Stimulated activated naive CD8-positive, alpha-beta T cell treated with anti-CD3 and anti-CD28 coated beads, Interleukin-15, Interleukin-2, amounts not matched to agents 100 ng/mL and 50 ng/mL, for 24 hours (primary cell): ENCODE data around the gene ARPC1B.
"Not testable (repeated sequence)": the region's sequence is repeated elsewhere in the genome, so short reads cannot be mapped to it uniquely, and the experiment has no call there.

Source experiments
- H3K27ac Mint-ChIP-seq: one replicate; pipeline ENCODE4 v1.8.0; 2021; ENCODE audit warnings: mild to moderate bottlenecking, mixed read lengths
- H3K27me3 Mint-ChIP-seq: one replicate; pipeline ENCODE4 v1.8.0; 2021; ENCODE audit warnings: mixed read lengths
- H3K36me3 Mint-ChIP-seq: one replicate; pipeline ENCODE4 v1.8.0; 2021; ENCODE audit warnings: low read depth, mixed read lengths
- H3K4me1 Mint-ChIP-seq: one replicate; pipeline ENCODE4 v1.8.0; 2021; ENCODE audit warnings: low read depth, mixed read lengths
- H3K4me3 Mint-ChIP-seq: one replicate; pipeline ENCODE4 v1.8.0; 2021; ENCODE audit warnings: mild to moderate bottlenecking, mixed read lengths
- H3K9me3 Mint-ChIP-seq: one replicate; pipeline ENCODE4 v1.8.0; 2021; ENCODE audit warnings: mixed read lengths

The ARPC1B gene

GRCh38 chr7:99408379-99409191 lies 34.1 kb downstream of the ARPC1B start, which contains the start of the genes BUD31 and PDAP1:
Gene BUD31 (plus strand): TSS chr7:99408969. CDS start chr7:99411093, 2,124 bp downstream.
Gene PDAP1 (minus strand): TSS chr7:99408597. CDS start chr7:99408548, 49 bp downstream.
- peaks cover 48% of the 10 kb centered on the region for H3K36me3 Mint-ChIP-seq
- H3K27me3 Mint-ChIP-seq: no peaks in the 10 kb centered on the region

GRCh38 chr7:99409192-99409572 lies 34.7 kb downstream of the ARPC1B start:
- Mint-ChIP-seq H3K27ac (peak overlapping the region; percentile 94), H3K4me1 (peaks cover 48% of the 10 kb centered on the region), H3K27me3 (no peaks in the 10 kb centered on the region), H3K4me3 (peak overlapping the region; percentile 93), H3K9me3 (no peaks in the 10 kb centered on the region), H3K36me3 (peaks cover 43% of the 10 kb centered on the region)

More at GRCh38 chr7:99408379-99409191, 34.1 kb downstream of the ARPC1B start, which contains the start of the genes BUD31 and PDAP1:
- peak within 1 kb of the TSS; percentile 93 for H3K4me3 Mint-ChIP-seq
- peaks cover 50% of the 10 kb centered on the region for H3K4me1 Mint-ChIP-seq
- H3K27ac Mint-ChIP-seq: peak within 1 kb of the TSS; percentile 94
- H3K9me3 Mint-ChIP-seq: no peaks in the 10 kb centered on the region

GRCh38 chr7:99409806-99410205 lies 35.3 kb downstream of the ARPC1B start:
- Mint-ChIP-seq H3K9me3 (no peaks in the 10 kb centered on the region), H3K4me3 (peak overlapping the region; percentile 93), H3K4me1 (peaks cover 46% of the 10 kb centered on the region), H3K27me3 (no peaks in the 10 kb centered on the region), H3K27ac (peak overlapping the region; percentile 94), H3K36me3 (peaks cover 42% of the 10 kb centered on the region)

- peaks cover 46% of the 10 kb centered on the region for H3K4me1 Mint-ChIP-seq
- peaks cover 48% of the 10 kb centered on the region for H3K36me3 Mint-ChIP-seq
- H3K4me3 Mint-ChIP-seq: peak overlapping the region; percentile 93
Observed at GRCh38 chr7:99410635-99411034, 36.1 kb downstream of the ARPC1B start.

GRCh38 chr7:99415513-99416127 lies 41.1 kb downstream of the ARPC1B start:
- Mint-ChIP-seq H3K36me3 (peaks cover 71% of the 10 kb centered on the region), H3K4me1 (peaks cover 18% of the 10 kb centered on the region)
- not testable (repeated sequence) for H3K27ac Mint-ChIP-seq, H3K27me3 Mint-ChIP-seq, H3K4me3 Mint-ChIP-seq, H3K9me3 Mint-ChIP-seq

More at GRCh38 chr7:99410635-99411034, 36.1 kb downstream of the ARPC1B start:
- H3K9me3 Mint-ChIP-seq: no peaks in the 10 kb centered on the region
- H3K27me3 Mint-ChIP-seq: no peaks in the 10 kb centered on the region
- H3K27ac Mint-ChIP-seq: peak overlapping the region; percentile 94

- Mint-ChIP-seq H3K9me3 (no peaks in the 10 kb centered on the region), H3K4me1 (peaks cover 6% of the 10 kb centered on the region), H3K27me3 (no peaks in the 10 kb centered on the region), H3K4me3 (no peak overlapping the region), H3K27ac (no peak overlapping the region), H3K36me3 (peaks cover 56% of the 10 kb centered on the region)
Observed at GRCh38 chr7:99418260-99418659, 43.7 kb downstream of the ARPC1B start.

- H3K9me3 Mint-ChIP-seq: no peaks in the 10 kb centered on the region
- H3K4me3 Mint-ChIP-seq: no peak overlapping the region
- H3K27ac Mint-ChIP-seq: no peak overlapping the region
- H3K36me3 Mint-ChIP-seq: peaks cover 57% of the 10 kb centered on the region
- no peaks in the 10 kb centered on the region for H3K27me3 Mint-ChIP-seq
- H3K4me1 Mint-ChIP-seq: peaks cover 5% of the 10 kb centered on the region
Observed at GRCh38 chr7:99419323-99420021, 44.9 kb downstream of the ARPC1B start.

- Mint-ChIP-seq H3K27ac (no peak overlapping the region), H3K27me3 (no peaks in the 10 kb centered on the region), H3K9me3 (no peaks in the 10 kb centered on the region), H3K4me3 (no peak overlapping the region), H3K4me1 (peaks cover 5% of the 10 kb centered on the region), H3K36me3 (peaks cover 56% of the 10 kb centered on the region)
Observed at GRCh38 chr7:99420213-99420612, 45.7 kb downstream of the ARPC1B start.

GRCh38 chr7:99420986-99421385 lies 46.5 kb downstream of the ARPC1B start:
- no peak overlapping the region for H3K27ac Mint-ChIP-seq
- H3K36me3 Mint-ChIP-seq: peaks cover 56% of the 10 kb centered on the region
- no peaks in the 10 kb centered on the region for H3K9me3 Mint-ChIP-seq

GRCh38 chr7:99422186-99422585 lies 47.7 kb downstream of the ARPC1B start:
- H3K9me3 Mint-ChIP-seq: no peaks in the 10 kb centered on the region
- H3K4me1 Mint-ChIP-seq: no peaks in the 10 kb centered on the region
- no peak overlapping the region for H3K4me3 Mint-ChIP-seq
- H3K27me3 Mint-ChIP-seq: no peaks in the 10 kb centered on the region
- no peak overlapping the region for H3K27ac Mint-ChIP-seq
- H3K36me3 Mint-ChIP-seq: peaks cover 46% of the 10 kb centered on the region

More at GRCh38 chr7:99420986-99421385, 46.5 kb downstream of the ARPC1B start:
- H3K27me3 Mint-ChIP-seq: no peaks in the 10 kb centered on the region
- peaks cover 3% of the 10 kb centered on the region for H3K4me1 Mint-ChIP-seq
- no peak overlapping the region for H3K4me3 Mint-ChIP-seq

- no peaks in the 10 kb centered on the region for H3K27me3 Mint-ChIP-seq
- H3K27ac Mint-ChIP-seq: no peak overlapping the region
- peaks cover 41% of the 10 kb centered on the region for H3K36me3 Mint-ChIP-seq
- H3K4me1 Mint-ChIP-seq: no peaks in the 10 kb centered on the region
- no peak overlapping the region for H3K4me3 Mint-ChIP-seq
- no peaks in the 10 kb centered on the region for H3K9me3 Mint-ChIP-seq
Observed at GRCh38 chr7:99422625-99423024, 48.1 kb downstream of the ARPC1B start.

- Mint-ChIP-seq H3K9me3 (no peaks in the 10 kb centered on the region), H3K4me1 (no peaks in the 10 kb centered on the region), H3K27me3 (no peaks in the 10 kb centered on the region), H3K36me3 (peaks cover 29% of the 10 kb centered on the region), H3K4me3 (no peak overlapping the region), H3K27ac (no peak overlapping the region)
Observed at GRCh38 chr7:99424932-99425730, 50.6 kb downstream of the ARPC1B start.

- Mint-ChIP-seq H3K4me3 (no peak overlapping the region), H3K36me3 (peaks cover 32% of the 10 kb centered on the region), H3K27ac (no peak overlapping the region)
Observed at GRCh38 chr7:99428972-99429566, 54.5 kb downstream of the ARPC1B start.

GRCh38 chr7:99429756-99430155 lies 55.2 kb downstream of the ARPC1B start:
- Mint-ChIP-seq H3K4me3 (no peak overlapping the region), H3K27me3 (no peaks in the 10 kb centered on the region), H3K4me1 (no peaks in the 10 kb centered on the region), H3K27ac (no peak overlapping the region), H3K9me3 (no peaks in the 10 kb centered on the region), H3K36me3 (peaks cover 28% of the 10 kb centered on the region)

More at GRCh38 chr7:99428972-99429566, 54.5 kb downstream of the ARPC1B start:
- no peaks in the 10 kb centered on the region for H3K9me3 Mint-ChIP-seq
- no peaks in the 10 kb centered on the region for H3K4me1 Mint-ChIP-seq
- no peaks in the 10 kb centered on the region for H3K27me3 Mint-ChIP-seq
